ENCODE measurements around the gene SIX3. TPM values are rescaled to one million over a fixed set of nuclear protein-coding genes. Genes with fewer than 3 reads are reported as not detected.

Gene SIX3
- total RNA-seq, 1 experiment from 2014 or later = 0.07 TPM

- no peak overlapping the region for H3K4me3 ChIP-seq (ENCODE audit: low read length)
- TF ChIP-seq, protein P1, sequence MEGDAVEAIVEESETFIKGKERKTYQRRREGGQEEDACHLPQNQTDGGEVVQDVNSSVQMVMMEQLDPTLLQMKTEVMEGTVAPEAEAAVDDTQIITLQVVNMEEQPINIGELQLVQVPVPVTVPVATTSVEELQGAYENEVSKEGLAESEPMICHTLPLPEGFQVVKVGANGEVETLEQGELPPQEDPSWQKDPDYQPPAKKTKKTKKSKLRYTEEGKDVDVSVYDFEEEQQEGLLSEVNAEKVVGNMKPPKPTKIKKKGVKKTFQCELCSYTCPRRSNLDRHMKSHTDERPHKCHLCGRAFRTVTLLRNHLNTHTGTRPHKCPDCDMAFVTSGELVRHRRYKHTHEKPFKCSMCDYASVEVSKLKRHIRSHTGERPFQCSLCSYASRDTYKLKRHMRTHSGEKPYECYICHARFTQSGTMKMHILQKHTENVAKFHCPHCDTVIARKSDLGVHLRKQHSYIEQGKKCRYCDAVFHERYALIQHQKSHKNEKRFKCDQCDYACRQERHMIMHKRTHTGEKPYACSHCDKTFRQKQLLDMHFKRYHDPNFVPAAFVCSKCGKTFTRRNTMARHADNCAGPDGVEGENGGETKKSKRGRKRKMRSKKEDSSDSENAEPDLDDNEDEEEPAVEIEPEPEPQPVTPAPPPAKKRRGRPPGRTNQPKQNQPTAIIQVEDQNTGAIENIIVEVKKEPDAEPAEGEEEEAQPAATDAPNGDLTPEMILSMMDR (conservative IDR thresholded peaks at IDR 0.05; ENCODE audit: low read depth, low read length) = no peak
- TF ChIP-seq EZH2 (IDR thresholded peaks at IDR 0.05; ENCODE audit: low read length, unreplicated experiment) = no peak
- no peak for TF ChIP-seq EZH2phosphoT487 (IDR thresholded peaks at IDR 0.05; ENCODE audit: borderline replicate concordance, low read length)
- H2AFZ ChIP-seq (ENCODE audit: low read length) = no peak overlapping the region
- ATAC-seq (no peak), DNase-seq (no peak)
- H4K20me1 ChIP-seq (ENCODE audit: low read length) = no peaks in the 10 kb centered on the region
- no peaks in the 10 kb centered on the region for H3K9me2 ChIP-seq (replicated peaks; ENCODE audit: low read length)
- H3K9ac ChIP-seq (ENCODE audit: low read length) = no peak overlapping the region
- H3K27me3 ChIP-seq (ENCODE audit: low read length) = no peaks in the 10 kb centered on the region
- H3K9me3 ChIP-seq (ENCODE audit: low read length) = no peaks in the 10 kb centered on the region
- no peak overlapping the region for H3K27ac ChIP-seq (ENCODE audit: low read length)
- intact Hi-C loops (cut with micrococcal nuclease) = no loop called here
- H3F3A ChIP-seq (ENCODE audit: low read length, unreplicated experiment) = no peaks in the 10 kb centered on the region
- no peak overlapping the region for H3K4me2 ChIP-seq (ENCODE audit: low read length)
- no peaks in the 10 kb centered on the region for H3K4me1 ChIP-seq (ENCODE audit: insufficient read depth, low read length)
- POLR2A ChIA-PET (ENCODE audit: unreplicated experiment) = no interaction called here
- CTCF ChIA-PET = no interaction called here
- no peaks in the 10 kb centered on the region for H3K36me3 ChIP-seq (ENCODE audit: low read depth, low read length)
- H3K79me2 ChIP-seq (ENCODE audit: low read length) = no peaks in the 10 kb centered on the region
- BruUV-seq (replicated peaks) = no TSS peak
Observed at GRCh38 chr2:44967056-44967455, 25.6 kb downstream of the SIX3 start.

GRCh38 chr2:44967727-44968432, 26.4 kb downstream of the SIX3 start:
- TF ChIP-seq EZH2phosphoT487 (IDR thresholded peaks at IDR 0.05; ENCODE audit: borderline replicate concordance, low read length) (no peak), EZH2 (IDR thresholded peaks at IDR 0.05; ENCODE audit: low read length, unreplicated experiment) (no peak)
- TF ChIP-seq, protein P1 (conservative IDR thresholded peaks at IDR 0.05; ENCODE audit: low read depth, low read length) = no peak
- H3K9me2 ChIP-seq (replicated peaks; ENCODE audit: low read length) = no peaks in the 10 kb centered on the region
- no peak overlapping the region for H3K4me2 ChIP-seq (ENCODE audit: low read length)
- H2AFZ ChIP-seq (ENCODE audit: low read length) = no peak overlapping the region
- ChIA-PET POLR2A (ENCODE audit: unreplicated experiment) (no interaction called here), CTCF (no interaction called here)
- H3K9me3 ChIP-seq (ENCODE audit: low read length) = no peaks in the 10 kb centered on the region
- no peaks in the 10 kb centered on the region for H3K4me1 ChIP-seq (ENCODE audit: insufficient read depth, low read length)
- BruUV-seq (replicated peaks) = no TSS peak
- DNase-seq (no peak), ATAC-seq (no peak)
- H3K9ac ChIP-seq (ENCODE audit: low read length) = no peak overlapping the region
- no peaks in the 10 kb centered on the region for H3K79me2 ChIP-seq (ENCODE audit: low read length)
- H3K27ac ChIP-seq (ENCODE audit: low read length) = no peak overlapping the region
- no peaks in the 10 kb centered on the region for H3K36me3 ChIP-seq (ENCODE audit: low read depth, low read length)
- no peak overlapping the region for H3K4me3 ChIP-seq (ENCODE audit: low read length)
- H3F3A ChIP-seq (ENCODE audit: low read length, unreplicated experiment) = no peaks in the 10 kb centered on the region
- no peaks in the 10 kb centered on the region for H4K20me1 ChIP-seq (ENCODE audit: low read length)
- H3K27me3 ChIP-seq (ENCODE audit: low read length) = no peaks in the 10 kb centered on the region
- intact Hi-C loops (cut with micrococcal nuclease) = no loop called here

DNA sequence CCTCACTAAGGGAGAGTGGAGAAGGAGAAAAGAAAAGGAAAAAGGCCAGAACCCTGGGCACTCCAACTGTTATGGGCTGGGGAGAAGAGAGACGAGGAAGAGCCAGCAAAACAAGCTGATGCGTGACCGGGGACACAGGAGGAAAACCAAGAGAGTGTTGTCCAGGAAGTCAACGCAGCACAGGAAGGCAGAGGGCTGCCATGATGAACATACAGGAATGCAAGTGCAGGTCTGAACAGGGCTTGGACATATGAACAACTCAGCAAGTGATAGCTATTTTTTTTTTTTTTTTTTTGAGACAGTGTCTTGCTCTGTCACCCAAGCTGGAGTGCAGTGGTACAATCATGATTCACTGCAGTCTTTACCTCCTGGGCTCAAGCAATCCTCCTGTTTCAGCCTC, 28.4 kb downstream of the SIX3 start:
- no peaks in the 10 kb centered on the region for H3K27me3 ChIP-seq (ENCODE audit: low read length)
- no TSS peak for BruUV-seq (replicated peaks)
- ChIA-PET CTCF (no interaction called here), POLR2A (ENCODE audit: unreplicated experiment) (no interaction called here)
- no peak overlapping the region for H3K4me3 ChIP-seq (ENCODE audit: low read length)
- TF ChIP-seq, protein P1 (conservative IDR thresholded peaks at IDR 0.05; ENCODE audit: low read depth, low read length) = no peak
- no peak for TF ChIP-seq EZH2 (IDR thresholded peaks at IDR 0.05; ENCODE audit: low read length, unreplicated experiment)
- no peak for TF ChIP-seq EZH2phosphoT487 (IDR thresholded peaks at IDR 0.05; ENCODE audit: borderline replicate concordance, low read length)
- H3K9ac ChIP-seq (ENCODE audit: low read length) = no peak overlapping the region
- no peak overlapping the region for H3K27ac ChIP-seq (ENCODE audit: low read length)
- H3K36me3 ChIP-seq (ENCODE audit: low read depth, low read length) = no peaks in the 10 kb centered on the region
- intact Hi-C loops (cut with micrococcal nuclease) = no loop called here
- no peaks in the 10 kb centered on the region for H3K9me3 ChIP-seq (ENCODE audit: low read length)
- H3F3A ChIP-seq (ENCODE audit: low read length, unreplicated experiment) = no peaks in the 10 kb centered on the region
- H3K4me2 ChIP-seq (ENCODE audit: low read length) = no peak overlapping the region
- no peaks in the 10 kb centered on the region for H3K79me2 ChIP-seq (ENCODE audit: low read length)
- H3K9me2 ChIP-seq (replicated peaks; ENCODE audit: low read length) = no peaks in the 10 kb centered on the region
- H4K20me1 ChIP-seq (ENCODE audit: low read length) = no peaks in the 10 kb centered on the region
- 0 out of 2 replicates have a peak, but pooled peaks cover 3% of the 10 kb centered on the region for H3K4me1 ChIP-seq (ENCODE audit: insufficient read depth, low read length)
- DNase-seq (no peak), ATAC-seq (no peak)
- no peak overlapping the region for H2AFZ ChIP-seq (ENCODE audit: low read length)
